Uterus (tissue), 2 donors: ENCODE data around the gene TVP23A.

ENCODE experiments used
- CTCF ChIP-seq, 4 experiments: fragments of 200-600 bp in 2 of 4; fragments of 450-650 bp in 2 of 4; sonication (generic) in 2 of 4; IDR thresholded peaks; one replicate each; pipeline ENCODE4 v1.5.1; 2016 to 2019; ENCODE audit warnings: antibody characterized with exemption in 4 of 4, mild to moderate bottlenecking in 2 of 4, moderate library complexity in 1 of 4
- POLR2A ChIP-seq, 2 donors: fragments of 450-650 bp; IDR thresholded peaks; one replicate each; pipeline ENCODE4 v1.6.1; 2016; ENCODE audit warnings: antibody characterized with exemption in 2 of 2, mild to moderate bottlenecking in 1 of 2, moderate library complexity in 1 of 2

GRCh38 chr16:10835281-10835931 is 16.8 kb upstream of the TVP23A start:
- TF ChIP-seq CTCF (IDR thresholded peaks at IDR 0.05) (no peak), POLR2A (IDR thresholded peaks at IDR 0.05) (no peak)
